HG02588 (cell line): ENCODE results near the gene AHR.

Experiments
- ATAC-seq: cut with Tn5 transposase; IDR thresholded peaks from one replicate; pipeline ENCODE4 v1.9.1; 2021; ENCODE audit warnings: mild to moderate bottlenecking, moderate library complexity; ENCODE audit not compliant: unreplicated experiment

The AHR gene

DNA sequence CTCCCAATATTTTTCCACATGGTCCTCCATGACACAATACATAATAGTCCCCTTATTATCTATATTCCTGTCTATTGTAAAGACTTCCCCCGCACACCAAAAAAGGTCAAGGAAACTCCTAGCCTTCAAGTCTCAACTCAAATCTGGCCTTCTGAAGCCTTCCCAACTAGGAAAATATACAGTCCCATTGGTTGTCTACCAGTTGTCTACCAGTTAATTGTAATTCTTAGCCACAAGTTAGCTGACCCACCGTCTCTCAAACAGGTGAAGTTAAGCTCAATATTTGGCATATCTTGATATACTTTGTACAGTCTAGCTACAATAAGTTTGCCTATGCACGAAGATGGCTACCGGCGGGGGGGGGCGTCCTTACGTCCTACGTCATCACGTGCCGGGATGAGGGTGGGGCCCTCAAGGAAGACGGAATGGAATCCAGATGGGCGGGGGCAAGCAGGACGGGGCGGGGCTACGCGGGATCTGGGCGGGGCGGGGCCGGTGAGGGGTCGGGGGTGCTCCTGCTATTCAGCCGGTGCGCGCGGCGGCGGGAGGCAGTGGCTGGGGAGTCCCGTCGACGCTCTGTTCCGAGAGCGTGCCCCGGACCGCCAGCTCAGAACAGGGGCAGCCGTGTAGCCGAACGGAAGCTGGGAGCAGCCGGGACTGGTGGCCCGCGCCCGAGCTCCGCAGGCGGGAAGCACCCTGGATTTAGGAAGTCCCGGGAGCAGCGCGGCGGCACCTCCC lies at the start of gene AHR:
Gene AHR, plus strand, starts transcription at position 551 of the 738 bp plus-strand sequence. CDS start 613 bp downstream, outside the sequence.
- ATAC-seq = peak; percentile 54

- no peak for ATAC-seq
Measured at GRCh38 chr7:17253885-17254284, 44.6 kb upstream of the AHR start.

DNA sequence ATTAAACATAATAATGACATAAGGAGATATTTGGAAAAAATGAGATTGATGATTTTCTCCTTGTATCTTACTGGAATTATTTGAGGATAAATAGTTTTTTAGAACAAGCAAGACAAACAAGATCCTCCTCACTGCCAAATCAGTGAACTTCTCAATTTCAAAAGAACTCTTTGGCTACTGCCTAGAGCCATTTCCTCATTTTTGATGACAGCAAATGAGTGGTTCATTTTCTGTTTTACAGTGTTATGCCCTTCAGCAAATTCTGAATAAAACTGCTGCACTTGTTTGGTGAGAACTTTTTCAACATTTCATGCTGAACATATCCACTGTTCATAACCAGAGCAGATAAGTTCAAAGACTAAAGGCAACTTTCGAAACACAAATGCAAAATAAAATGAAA lies 42.5 kb upstream of the AHR start:
- no peak for ATAC-seq

- ATAC-seq = no peak
Measured at GRCh38 chr7:17256375-17256774, 42.1 kb upstream of the AHR start.

GRCh38 chr7:17266565-17266964 lies 31.9 kb upstream of the AHR start:
- ATAC-seq = no peak

DNA sequence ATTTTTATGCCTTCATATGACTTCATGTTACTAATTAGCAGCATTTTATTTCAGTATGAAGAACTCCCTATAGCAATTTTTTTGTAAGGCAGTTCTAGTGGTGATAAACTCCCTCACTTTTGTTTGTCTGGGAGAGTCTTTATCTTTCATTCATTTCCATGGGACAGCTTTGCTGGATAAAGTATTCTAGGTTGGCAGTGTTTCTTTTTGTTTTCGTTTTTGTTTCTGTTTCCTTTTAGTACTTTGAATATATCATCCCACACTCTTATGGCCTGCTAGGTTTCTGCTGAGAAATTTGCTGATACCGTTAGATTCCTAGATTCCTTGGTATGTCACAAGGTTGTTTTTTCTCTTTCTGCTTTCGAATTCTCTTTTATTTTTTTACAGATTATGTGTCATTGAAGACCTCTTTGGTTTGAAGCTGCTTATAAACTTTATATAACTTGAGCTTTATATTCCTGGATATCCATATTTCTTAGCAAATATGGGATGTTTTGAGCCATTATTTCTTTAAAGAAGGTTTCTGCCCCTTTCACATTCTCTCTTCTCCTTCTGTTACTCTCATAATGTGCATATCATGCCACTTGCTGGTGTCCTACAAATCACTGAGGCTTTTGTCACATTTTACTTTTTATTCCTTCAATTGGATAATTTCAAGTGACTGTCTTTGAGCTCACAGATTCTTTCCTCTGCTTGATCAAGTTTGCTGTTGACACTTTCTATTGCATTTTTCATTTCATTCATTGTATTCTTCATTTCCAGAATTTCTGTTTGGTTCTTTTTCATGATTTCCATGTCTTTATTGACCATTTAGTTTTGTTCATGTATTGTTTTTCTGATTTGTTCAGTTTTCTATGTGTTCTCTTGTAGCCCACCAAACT lies 28.9 kb upstream of the AHR start:
- no peak for ATAC-seq

GRCh38 chr7:17274551-17275245 lies 23.8 kb upstream of the AHR start:
- ATAC-seq = no peak

DNA sequence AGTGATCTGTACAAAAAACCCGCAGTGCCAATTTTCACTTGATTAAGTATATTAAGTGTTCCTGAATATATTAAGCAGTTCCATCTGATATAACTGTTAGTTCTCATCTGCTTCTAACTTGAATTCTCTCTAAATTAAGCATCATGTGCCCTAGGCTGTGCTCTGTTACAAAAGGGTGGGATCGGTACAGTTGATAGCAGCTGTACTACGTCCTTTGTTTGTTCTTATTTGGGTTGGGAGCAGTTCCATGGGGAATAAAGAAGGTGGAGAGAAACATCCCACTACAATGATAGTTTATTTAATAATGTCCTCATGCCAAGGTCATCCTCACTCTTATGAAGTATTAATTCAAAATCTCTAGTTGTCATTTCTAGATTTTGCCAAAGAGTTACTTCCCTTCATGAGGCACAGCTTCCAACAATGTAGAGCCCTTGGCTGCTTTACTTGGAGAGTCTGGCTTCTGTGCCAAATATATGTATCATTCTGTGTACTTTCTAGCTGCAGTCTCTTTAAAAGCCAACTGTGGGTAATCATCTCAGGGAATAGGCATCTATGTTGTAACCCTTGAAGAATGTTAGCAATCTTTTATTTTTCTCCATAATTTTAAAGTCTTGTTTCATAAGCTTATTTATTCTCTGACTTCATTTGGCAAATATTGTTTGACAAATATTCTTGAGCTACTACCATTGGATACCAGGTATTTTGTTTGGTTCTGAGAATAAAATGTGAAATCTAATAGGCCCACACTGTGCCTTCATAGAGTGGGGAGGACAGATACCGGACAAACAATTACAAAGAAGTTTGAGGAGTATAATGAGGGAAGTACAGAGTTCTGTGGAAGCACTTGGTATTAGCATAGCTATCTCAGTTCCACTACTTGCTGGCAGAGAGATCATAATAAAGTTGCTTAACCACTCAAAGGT lies 22.4 kb upstream of the AHR start:
- no peak for ATAC-seq

DNA sequence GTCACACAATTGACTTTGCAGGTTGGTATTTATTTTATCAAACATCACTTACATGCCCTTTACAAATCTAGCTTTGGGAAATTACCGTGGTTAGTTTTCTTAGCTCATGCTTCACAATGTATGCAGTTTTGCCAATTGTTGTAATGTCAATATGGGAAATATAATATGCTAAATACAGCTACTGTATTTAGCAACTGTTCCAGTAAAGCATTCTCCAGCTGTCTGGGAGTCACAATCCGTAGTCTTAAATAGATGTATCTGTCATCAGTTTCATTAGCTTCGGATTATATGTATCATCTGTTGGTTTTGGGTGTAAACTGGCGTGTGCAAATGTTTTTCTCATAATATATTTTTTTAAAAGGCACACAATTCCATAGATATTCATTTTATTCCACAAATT lies 19.4 kb upstream of the AHR start:
- ATAC-seq = no peak

DNA sequence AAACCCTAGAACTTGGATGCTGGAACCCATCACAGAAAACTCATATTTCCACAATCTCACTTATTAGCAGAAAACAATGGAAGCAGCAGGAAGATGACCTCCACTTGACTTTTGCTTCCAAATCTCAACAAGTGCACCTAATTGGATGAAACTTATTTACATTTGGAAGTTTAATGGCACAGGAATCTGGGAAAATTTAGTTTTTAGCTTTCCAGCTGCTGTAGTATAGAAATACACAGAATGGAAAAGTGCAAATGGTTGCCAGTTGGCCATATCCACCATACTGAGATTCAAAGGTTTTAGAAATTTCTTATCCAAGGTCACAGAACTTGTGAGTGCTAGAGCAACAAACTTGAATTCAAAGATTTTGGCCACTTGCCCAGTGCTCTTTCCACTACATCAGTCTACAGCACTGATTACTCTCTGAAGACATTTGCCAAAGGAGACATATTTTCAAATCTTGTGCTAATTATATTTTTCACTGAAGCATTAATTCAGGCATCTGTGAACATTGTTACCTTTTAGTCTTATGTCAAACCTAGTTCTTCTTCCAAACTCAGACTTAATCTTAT lies 9.3 kb upstream of the AHR start:
- no peak for ATAC-seq

DNA sequence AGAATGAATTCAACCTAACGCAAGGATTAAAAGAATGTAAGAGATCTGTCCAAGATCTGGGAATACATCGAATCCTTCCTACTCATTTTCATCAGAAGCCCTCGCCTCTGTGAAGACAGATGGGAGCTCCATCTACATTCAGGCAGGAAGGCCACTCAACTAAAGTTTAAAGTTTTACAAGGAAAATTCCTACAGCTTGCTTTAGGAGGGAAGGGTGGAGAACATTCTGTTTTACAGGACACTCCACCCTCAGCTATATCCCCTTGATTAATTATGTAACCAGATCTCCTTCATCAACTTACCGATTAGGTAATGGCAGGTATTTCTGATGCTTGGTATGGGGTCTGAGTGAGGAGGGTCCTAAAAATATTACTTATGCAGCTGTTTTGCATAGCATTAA lies 5.6 kb upstream of the AHR start:
- no peak for ATAC-seq

DNA sequence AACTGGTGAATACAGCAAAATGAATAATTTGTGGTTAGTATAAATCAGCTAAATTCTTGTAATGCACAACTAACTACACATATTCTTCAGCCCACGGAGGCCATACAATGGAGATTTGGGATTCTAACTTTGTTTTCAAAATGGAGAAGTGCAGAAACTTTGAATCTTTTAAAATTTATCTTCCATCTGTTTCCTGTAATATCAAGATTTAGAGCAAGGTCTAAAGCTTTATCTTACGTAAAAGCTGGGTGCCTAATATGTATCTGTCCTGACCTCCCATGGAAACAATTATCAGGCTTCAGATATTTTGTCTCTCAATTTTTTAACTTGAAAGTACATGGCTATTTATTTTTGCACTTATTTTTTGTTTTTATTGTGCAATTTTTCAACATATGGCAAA lies 5.0 kb upstream of the AHR start:
- ATAC-seq = no peak

DNA sequence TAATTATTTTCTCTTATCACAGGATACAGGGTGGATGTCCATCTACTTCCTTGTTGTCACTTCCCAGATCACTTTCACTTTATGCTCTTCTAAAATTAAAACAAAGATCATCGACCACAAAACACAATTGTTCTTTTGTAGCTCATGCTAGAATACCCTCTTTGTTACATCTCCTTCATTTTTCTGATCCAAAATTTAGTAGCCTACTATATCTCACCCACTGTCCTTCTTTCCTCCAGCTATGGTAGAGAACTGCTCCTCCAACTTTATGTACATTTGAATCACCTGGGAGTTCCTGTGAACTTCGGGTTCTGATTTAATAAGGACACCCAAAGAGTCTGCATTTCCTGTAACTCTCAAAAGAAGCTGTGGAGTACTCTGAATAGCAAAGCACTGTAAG lies 1.2 kb upstream of the AHR start:
- ATAC-seq = no peak

DNA sequence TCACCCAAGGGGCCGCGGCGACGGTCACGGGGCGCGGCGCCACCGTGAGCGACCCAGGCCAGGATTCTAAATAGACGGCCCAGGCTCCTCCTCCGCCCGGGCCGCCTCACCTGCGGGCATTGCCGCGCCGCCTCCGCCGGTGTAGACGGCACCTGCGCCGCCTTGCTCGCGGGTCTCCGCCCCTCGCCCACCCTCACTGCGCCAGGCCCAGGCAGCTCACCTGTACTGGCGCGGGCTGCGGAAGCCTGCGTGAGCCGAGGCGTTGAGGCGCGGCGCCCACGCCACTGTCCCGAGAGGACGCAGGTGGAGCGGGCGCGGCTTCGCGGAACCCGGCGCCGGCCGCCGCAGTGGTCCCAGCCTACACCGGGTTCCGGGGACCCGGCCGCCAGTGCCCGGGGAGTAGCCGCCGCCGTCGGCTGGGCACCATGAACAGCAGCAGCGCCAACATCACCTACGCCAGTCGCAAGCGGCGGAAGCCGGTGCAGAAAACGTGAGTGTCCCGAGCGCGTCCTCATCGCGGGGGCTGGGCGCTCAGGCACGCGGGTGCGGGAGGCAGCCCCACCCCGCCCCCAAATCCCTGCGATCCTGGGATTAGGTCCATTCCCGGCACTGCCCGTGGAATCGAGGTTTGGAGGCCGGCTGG lies 509 bp downstream of the AHR start:
- ATAC-seq = peak; percentile 42

DNA sequence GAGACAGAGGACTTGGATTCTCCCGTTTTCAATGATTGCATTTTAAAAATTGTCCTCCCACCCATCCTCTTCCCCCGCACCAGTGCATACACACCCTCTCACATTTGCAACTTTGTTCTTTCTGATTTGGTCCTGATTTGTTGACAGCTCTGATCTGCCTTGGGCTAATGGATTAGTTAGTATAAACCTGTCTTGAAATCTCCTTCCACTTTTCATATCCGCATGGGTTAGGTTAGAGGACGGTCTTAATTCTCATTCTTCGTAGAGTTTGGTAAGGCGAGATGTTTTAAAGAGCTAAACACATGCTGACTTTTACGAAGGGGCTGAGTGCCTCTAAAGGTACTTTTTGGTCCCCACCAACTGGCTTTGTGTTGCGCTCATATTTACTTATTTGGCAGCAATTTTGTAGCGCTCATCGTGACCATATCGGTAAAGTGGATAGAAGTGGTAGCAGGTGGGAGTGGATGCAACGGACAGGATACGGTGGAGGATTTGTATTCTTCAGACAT lies 1.1 kb downstream of the AHR start:
- no peak for ATAC-seq

- ATAC-seq = no peak
Measured at GRCh38 chr7:17300012-17300411, 1.6 kb downstream of the AHR start.

GRCh38 chr7:17300437-17300836 lies 2.0 kb downstream of the AHR start:
- no peak for ATAC-seq

GRCh38 chr7:17301471-17302456 lies 3.3 kb downstream of the AHR start:
- no peak for ATAC-seq
